B cell (primary cell): ENCODE measurements around the gene ILK. TPM values are rescaled to one million over a fixed set of nuclear protein-coding genes. Genes with fewer than 3 reads are reported as not detected.

Source experiments
- ATAC-seq: fragments of 200-7000 bp; cut with Tn5 transposase; one replicate; pipeline ENCODE4 v1.10.0; 2021; ENCODE audit warnings: low read depth, mild to moderate bottlenecking, moderate number of reproducible peaks, moderate library complexity
- CTCF ChIA-PET: fragments of 350-600 bp; sonication (Branson Sonifier 250); formaldehyde crosslinking; loops from one replicate; lab custom pipeline; 2021; ENCODE audit warnings: antibody characterized with exemption, inconsistent platforms; lab: Charles Lee
- POLR2A ChIA-PET: fragments of 350-600 bp; sonication (Branson Sonifier 250); formaldehyde crosslinking; loops from one replicate; lab custom pipeline; 2021; ENCODE audit warnings: antibody characterized with exemption; lab: Charles Lee
- DNase-seq: peaks from one replicate; pipeline ENCODE4 v3.0.0; 2013
- H2AFZ ChIP-seq: 2 replicates; pipeline ENCODE4 v1.6.1; 2012; ENCODE audit warnings: mild to moderate bottlenecking, low read depth, low read length; ENCODE audit not compliant: insufficient read depth, poor library complexity, severe bottlenecking
- H3K27ac ChIP-seq, 2 donors: 1 replicate in 1 of 2; 2 replicates in 1 of 2; pipeline ENCODE4 v1.5.1; 2012 to 2013; ENCODE audit warnings: low read length in 2 of 2, mild to moderate bottlenecking in 2 of 2, moderate library complexity in 1 of 2
- H3K27me3 ChIP-seq, 4 experiments: fragments of 200-600 bp in 1 of 4; sonication (generic) in 1 of 4; replicated peaks in 1 of 4; 1 replicate in 2 of 4; 2 replicates in 2 of 4; pipeline versions ENCODE4 v1.6.1 to v1.7.0; 2013 to 2016; ENCODE audit warnings: low read length in 3 of 4, mild to moderate bottlenecking in 2 of 4, mixed read lengths in 1 of 4, moderate library complexity in 1 of 4; ENCODE audit not compliant: insufficient read depth in 4 of 4, control insufficient read depth in 3 of 4; ENCODE audit errors: control extremely low read depth in 1 of 4
- H3K36me3 ChIP-seq, 2 experiments: replicated peaks in 1 of 2; 1 replicate in 1 of 2; 2 replicates in 1 of 2; pipeline versions ENCODE4 v1.6.1 to v1.7.1; 2013; ENCODE audit warnings: low read length in 1 of 2; ENCODE audit not compliant: insufficient read depth in 2 of 2, control insufficient read depth in 1 of 2; ENCODE audit errors: control extremely low read depth in 1 of 2, extremely low read depth in 1 of 2
- H3K4me1 ChIP-seq, 2 donors: fragments of 200-600 bp in 1 of 2; sonication (generic) in 1 of 2; 1 replicate in 1 of 2; 2 replicates in 1 of 2; pipeline versions ENCODE4 v1.5.1 to v1.6.1; 2013 to 2017; ENCODE audit warnings: low read length in 2 of 2; ENCODE audit not compliant: control insufficient read depth in 2 of 2, insufficient read depth in 2 of 2
- H3K4me2 ChIP-seq: replicated peaks from 2 replicates; pipeline ENCODE3; 2012; ENCODE audit warnings: mild to moderate bottlenecking, low read depth, low read length; ENCODE audit not compliant: poor library complexity, severe bottlenecking
- H3K4me3 ChIP-seq, 5 experiments: fragments of 200-600 bp in 1 of 5; sonication (generic) in 1 of 5; 1 replicate in 3 of 5; 2 replicates in 2 of 5; pipeline versions ENCODE4 v1.5.1 to v1.7.0; 2011 to 2016; ENCODE audit warnings: low read length in 4 of 5, mild to moderate bottlenecking in 4 of 5, low read depth in 2 of 5, control low read depth in 1 of 5, moderate library complexity in 1 of 5; ENCODE audit not compliant: insufficient read depth in 1 of 5; ENCODE audit errors: control extremely low read depth in 1 of 5, extremely low read depth in 1 of 5
- H3K79me2 ChIP-seq: fragments of 200-600 bp; sonication (generic); one replicate; pipeline ENCODE4 v1.6.0; 2016; ENCODE audit warnings: low read length; ENCODE audit not compliant: control insufficient read depth, insufficient read depth
- H3K9ac ChIP-seq: fragments of 200-600 bp; sonication (generic); 2 replicates; pipeline ENCODE4 v1.6.1; 2017; ENCODE audit warnings: mild to moderate bottlenecking, low read length, moderate library complexity
- H3K9me3 ChIP-seq, 3 donors: one replicate each; pipeline versions ENCODE4 v1.6.1 to v1.7.1; 2013; ENCODE audit warnings: low read length in 2 of 3; ENCODE audit not compliant: control insufficient read depth in 2 of 3, insufficient read depth in 1 of 3; ENCODE audit errors: control extremely low read depth in 1 of 3
- H4K20me1 ChIP-seq: 2 replicates; pipeline ENCODE4 v1.6.0; 2012; ENCODE audit warnings: mild to moderate bottlenecking, low read length; ENCODE audit not compliant: insufficient read depth, control insufficient read depth, poor library complexity, severe bottlenecking
- H3K27ac Mint-ChIP-seq: one replicate; pipeline ENCODE4 v1.8.0; 2021; ENCODE audit warnings: mixed read lengths
- H3K27me3 Mint-ChIP-seq: one replicate; pipeline ENCODE4 v1.8.0; 2021; ENCODE audit warnings: mixed read lengths
- H3K4me1 Mint-ChIP-seq: one replicate; pipeline ENCODE4 v1.8.0; 2021; ENCODE audit warnings: mixed read lengths
- H3K4me3 Mint-ChIP-seq: one replicate; pipeline ENCODE4 v1.8.0; 2021; ENCODE audit warnings: mixed read lengths
- H3K9me3 Mint-ChIP-seq: one replicate; pipeline ENCODE4 v1.8.0; 2022; ENCODE audit warnings: mixed read lengths; ENCODE audit not compliant: insufficient read depth
- EZH2 ChIP-seq: IDR thresholded peaks from 2 replicates; pipeline ENCODE4 v1.6.1; 2012; ENCODE audit warnings: borderline replicate concordance, low read depth, mild to moderate bottlenecking, moderate library complexity, low read length; ENCODE audit not compliant: insufficient read depth, poor library complexity, severe bottlenecking
- WGBS: methylation state at CpG from one replicate; pipeline ENCODE4 v1.1.5; 2013; ENCODE audit warnings: missing lambda C conversion rate; ENCODE audit not compliant: insufficient coverage; 5-methylcytosine and 5-hydroxymethylcytosine counted together
- intact Hi-C: fragments of 100-400 bp; cut with micrococcal nuclease; formaldehyde crosslinking; loops from one replicate; pipeline ENCODE4 v1.10.0; 2022
- polyA plus RNA-seq: library from polyadenylated mRNA; depleted of rRNA; stranded (reverse); fragments of >200 nt; gene quantifications from 2 replicates; pipeline ENCODE4 v1.2.3, GENCODE V29; 2012
- total RNA-seq, 2 donors: library from RNA; stranded (reverse); fragments of 120-200 nt in 1 of 2; gene quantifications; 1 replicate in 1 of 2; 2 replicates in 1 of 2; pipeline versions ENCODE4 v1.2.3 to v1.2.4, GENCODE V29; 2013 to 2022
- TF ChIP-seq, protein P1 (sequence below): fragments of 200-600 bp; IDR thresholded peaks from one replicate; pipeline ENCODE4 v1.8.0; 2022; ENCODE audit warnings: antibody characterized with exemption, mild to moderate bottlenecking

Gene ILK
- total and polyA plus RNA-seq, 2 donors (not counting 1 experiment from before 2014, with no cell fraction given) = 88.5 to 131 TPM

DNA sequence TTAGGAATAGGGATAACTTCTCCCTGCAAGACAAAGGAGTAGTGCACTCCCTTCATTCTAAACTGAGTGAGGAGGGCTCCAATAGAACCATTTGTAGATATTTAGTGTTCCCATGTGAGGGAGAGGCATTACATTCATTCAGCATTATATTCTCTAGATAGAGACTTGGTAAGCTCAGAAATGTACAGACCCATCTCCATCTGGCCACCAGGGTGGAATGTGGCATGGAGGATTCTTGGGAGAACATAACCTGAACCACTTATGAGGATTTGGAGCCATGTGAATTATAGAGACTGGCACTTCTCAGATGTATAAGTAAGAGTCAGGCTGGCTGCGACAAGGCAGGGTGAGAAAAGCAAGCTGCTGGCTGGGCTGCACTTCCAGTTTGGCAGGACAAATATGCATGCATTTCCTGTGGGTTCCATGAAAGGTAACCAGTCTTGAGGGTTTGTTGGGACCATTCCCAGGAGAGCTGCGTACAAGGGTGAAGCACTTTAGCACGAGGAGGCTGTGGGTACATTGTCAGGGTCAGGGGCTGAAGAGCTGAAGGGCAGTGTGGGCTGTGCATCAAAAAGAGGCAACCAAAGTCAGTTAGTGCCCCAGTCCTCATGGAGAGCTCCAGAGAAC lies 9.3 kb upstream of the ILK start:
- ATAC-seq = no peak
- CTCF ChIA-PET = interaction anchor here (0.9 to 1.0 kb wide), 2 partner anchors 8 to 112 kb away, joined by 3 read pairs; no protein-coding TSS in a partner anchor
- H3K4me3 ChIP-seq = no peak overlapping the region
- H3K9ac ChIP-seq = no peak overlapping the region
- peaks cover 11% of the 10 kb centered on the region for H4K20me1 ChIP-seq
- POLR2A ChIA-PET = no interaction called here
- H3K27ac ChIP-seq = no peak overlapping the region
- Mint-ChIP-seq H3K9me3 (no peaks in the 10 kb centered on the region), H3K27me3 (no peaks in the 10 kb centered on the region), H3K4me3 (no peak overlapping the region), H3K27ac (no peak overlapping the region), H3K4me1 (peaks cover 13% of the 10 kb centered on the region)
- no peaks in the 10 kb centered on the region for H3K27me3 ChIP-seq
- TF ChIP-seq, protein P1, sequence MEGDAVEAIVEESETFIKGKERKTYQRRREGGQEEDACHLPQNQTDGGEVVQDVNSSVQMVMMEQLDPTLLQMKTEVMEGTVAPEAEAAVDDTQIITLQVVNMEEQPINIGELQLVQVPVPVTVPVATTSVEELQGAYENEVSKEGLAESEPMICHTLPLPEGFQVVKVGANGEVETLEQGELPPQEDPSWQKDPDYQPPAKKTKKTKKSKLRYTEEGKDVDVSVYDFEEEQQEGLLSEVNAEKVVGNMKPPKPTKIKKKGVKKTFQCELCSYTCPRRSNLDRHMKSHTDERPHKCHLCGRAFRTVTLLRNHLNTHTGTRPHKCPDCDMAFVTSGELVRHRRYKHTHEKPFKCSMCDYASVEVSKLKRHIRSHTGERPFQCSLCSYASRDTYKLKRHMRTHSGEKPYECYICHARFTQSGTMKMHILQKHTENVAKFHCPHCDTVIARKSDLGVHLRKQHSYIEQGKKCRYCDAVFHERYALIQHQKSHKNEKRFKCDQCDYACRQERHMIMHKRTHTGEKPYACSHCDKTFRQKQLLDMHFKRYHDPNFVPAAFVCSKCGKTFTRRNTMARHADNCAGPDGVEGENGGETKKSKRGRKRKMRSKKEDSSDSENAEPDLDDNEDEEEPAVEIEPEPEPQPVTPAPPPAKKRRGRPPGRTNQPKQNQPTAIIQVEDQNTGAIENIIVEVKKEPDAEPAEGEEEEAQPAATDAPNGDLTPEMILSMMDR = no peak
- TF ChIP-seq EZH2 = no peak
- no peaks in the 10 kb centered on the region for H3K9me3 ChIP-seq
- no peak for DNase-seq
- peaks cover 17% of the 10 kb centered on the region for H3K79me2 ChIP-seq
- intact Hi-C loops = no loop called here
- peaks cover 6 to 42% of the 10 kb centered on the region in 2 experiments for H3K36me3 ChIP-seq
- H3K4me1 ChIP-seq = no peaks in the 10 kb centered on the region
- no peak overlapping the region for H3K4me2 ChIP-seq
- 79% methylated on average over 3 of the region's 3 CpGs for WGBS
- no peak overlapping the region for H2AFZ ChIP-seq

DNA sequence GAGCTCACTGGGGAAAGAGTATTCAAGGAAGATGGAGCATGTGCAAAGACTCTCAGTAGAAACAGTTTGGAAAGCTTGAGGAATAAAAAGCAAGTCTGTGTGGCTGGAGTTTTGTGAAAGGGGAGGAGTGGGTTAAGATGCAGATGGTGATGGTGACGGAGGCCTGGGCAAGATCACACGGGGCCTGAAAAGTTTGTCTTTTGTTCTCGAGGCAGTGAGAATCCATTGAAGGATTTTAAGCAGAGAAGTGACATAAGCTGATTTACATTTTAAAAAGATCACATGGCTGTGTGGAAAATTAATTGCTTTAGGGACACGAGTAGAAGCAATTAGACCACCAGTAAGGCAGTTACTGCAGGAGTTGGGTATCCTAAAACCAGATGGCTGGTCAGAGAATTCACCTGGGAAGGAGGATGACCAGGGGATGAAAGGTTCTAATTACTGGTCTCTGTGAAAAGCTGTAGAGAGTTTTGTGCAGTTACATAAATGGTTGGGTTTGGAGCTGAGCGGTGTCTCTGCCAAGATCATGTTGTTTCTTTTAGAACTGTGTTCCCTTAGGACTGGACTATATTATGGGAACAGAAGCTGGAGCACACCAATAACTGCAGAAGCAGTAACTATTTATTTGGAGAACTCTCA lies 7.2 kb upstream of the ILK start:
- Mint-ChIP-seq H3K9me3 (no peaks in the 10 kb centered on the region), H3K27me3 (no peaks in the 10 kb centered on the region), H3K4me3 (no peak overlapping the region), H3K4me1 (peaks cover 19% of the 10 kb centered on the region), H3K27ac (no peak overlapping the region)
- intact Hi-C loops = no loop called here
- no peak overlapping the region for H3K4me2 ChIP-seq
- H3K79me2 ChIP-seq = peaks cover 38% of the 10 kb centered on the region
- 96% methylated on average over 5 of the region's 5 CpGs for WGBS
- CTCF ChIA-PET = interaction anchor here (1.4 kb wide), 1 partner anchor 65 kb away, joined by 4 read pairs; no protein-coding TSS in a partner anchor
- H3K9me3 ChIP-seq = no peaks in the 10 kb centered on the region
- no peak overlapping the region for H2AFZ ChIP-seq
- H3K4me3 ChIP-seq = no peak overlapping the region
- ATAC-seq = no peak
- no peak overlapping the region for H3K27ac ChIP-seq
- peaks cover 22% of the 10 kb centered on the region for H4K20me1 ChIP-seq
- no peak for DNase-seq
- POLR2A ChIA-PET = no interaction called here
- no peak overlapping the region for H3K9ac ChIP-seq
- H3K36me3 ChIP-seq = peaks cover 4 to 63% of the 10 kb centered on the region in 2 experiments
- H3K27me3 ChIP-seq = no peaks in the 10 kb centered on the region
- no peak for TF ChIP-seq EZH2
- TF ChIP-seq, protein P1 = no peak
- no peaks in the 10 kb centered on the region for H3K4me1 ChIP-seq
